Neural crest cell (in vitro differentiated cells): ENCODE data around the gene CAMSAP3. TPM values are rescaled to one million over a fixed set of nuclear protein-coding genes. Genes with fewer than 3 reads are reported as not detected.

Source experiments
- DNase-seq: peaks from one replicate; pipeline ENCODE4 v3.0.0; 2021; ENCODE audit warnings: low read depth, mixed read lengths, low spot score
- H3K27ac Mint-ChIP-seq: one replicate; pipeline ENCODE4 v1.8.0; 2021; ENCODE audit warnings: mild to moderate bottlenecking, mixed read lengths; ENCODE audit not compliant: unreplicated experiment
- H3K27me3 Mint-ChIP-seq: 2 replicates; pipeline ENCODE4 v1.8.0; 2021; ENCODE audit warnings: low read depth, mild to moderate bottlenecking, mixed read lengths
- H3K36me3 Mint-ChIP-seq: 2 replicates; pipeline ENCODE4 v1.8.0; 2021; ENCODE audit warnings: low read depth, mild to moderate bottlenecking, mixed read lengths
- H3K4me1 Mint-ChIP-seq: 2 replicates; pipeline ENCODE4 v1.8.0; 2021; ENCODE audit warnings: mixed read lengths
- H3K4me3 Mint-ChIP-seq: one replicate; pipeline ENCODE4 v1.8.0; 2021; ENCODE audit warnings: mild to moderate bottlenecking, mixed read lengths
- H3K9me3 Mint-ChIP-seq: 2 replicates; pipeline ENCODE4 v1.8.0; 2021; ENCODE audit warnings: mixed read lengths
- total RNA-seq: library from RNA; stranded (reverse); gene quantifications from 2 replicates; pipeline ENCODE4 v1.2.1, GENCODE V29; 2021
- TF ChIP-seq, protein P1 (sequence below): fragments of 200-600 bp; sonication (generic); conservative IDR thresholded peaks from 2 replicates; pipeline ENCODE4 v1.5.0; 2021; ENCODE audit warnings: antibody characterized with exemption, mild to moderate bottlenecking

The CAMSAP3 gene
- total RNA-seq, 1 donor from 2014 or later, result 13.7 TPM

DNA sequence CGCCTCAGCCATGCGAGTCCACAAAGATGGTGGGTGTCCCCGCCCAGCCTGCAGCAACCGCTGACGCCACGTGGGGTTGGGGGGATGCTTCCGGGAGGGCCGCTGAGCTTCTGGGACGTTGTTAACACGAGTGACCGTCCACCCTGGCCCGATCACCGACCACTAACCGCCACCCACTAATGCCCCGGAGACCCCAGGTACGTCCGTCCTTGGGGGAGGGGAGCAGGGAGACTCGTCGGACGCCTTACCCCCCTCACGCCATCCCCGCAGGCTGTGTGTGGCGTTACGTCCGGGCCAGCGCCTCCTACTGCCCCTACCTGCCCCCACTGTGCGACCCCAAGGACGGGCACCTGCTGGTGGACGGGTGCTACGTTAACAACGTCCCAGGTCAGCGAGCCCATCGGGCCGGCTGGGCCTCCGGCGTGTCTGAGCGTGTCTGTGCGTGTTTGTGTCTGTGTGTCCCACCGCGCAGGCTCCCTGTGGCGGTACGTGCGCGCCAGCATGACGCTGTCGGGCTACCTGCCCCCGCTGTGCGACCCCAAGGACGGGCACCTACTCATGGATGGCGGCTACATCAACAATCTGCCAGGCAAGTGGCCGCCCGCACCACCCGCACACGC, 38.9 kb upstream of the CAMSAP3 start:
- H3K9me3 Mint-ChIP-seq, result no peaks in the 10 kb centered on the region
- peaks cover 13% of the 10 kb centered on the region for H3K36me3 Mint-ChIP-seq
- TF ChIP-seq, protein P1, sequence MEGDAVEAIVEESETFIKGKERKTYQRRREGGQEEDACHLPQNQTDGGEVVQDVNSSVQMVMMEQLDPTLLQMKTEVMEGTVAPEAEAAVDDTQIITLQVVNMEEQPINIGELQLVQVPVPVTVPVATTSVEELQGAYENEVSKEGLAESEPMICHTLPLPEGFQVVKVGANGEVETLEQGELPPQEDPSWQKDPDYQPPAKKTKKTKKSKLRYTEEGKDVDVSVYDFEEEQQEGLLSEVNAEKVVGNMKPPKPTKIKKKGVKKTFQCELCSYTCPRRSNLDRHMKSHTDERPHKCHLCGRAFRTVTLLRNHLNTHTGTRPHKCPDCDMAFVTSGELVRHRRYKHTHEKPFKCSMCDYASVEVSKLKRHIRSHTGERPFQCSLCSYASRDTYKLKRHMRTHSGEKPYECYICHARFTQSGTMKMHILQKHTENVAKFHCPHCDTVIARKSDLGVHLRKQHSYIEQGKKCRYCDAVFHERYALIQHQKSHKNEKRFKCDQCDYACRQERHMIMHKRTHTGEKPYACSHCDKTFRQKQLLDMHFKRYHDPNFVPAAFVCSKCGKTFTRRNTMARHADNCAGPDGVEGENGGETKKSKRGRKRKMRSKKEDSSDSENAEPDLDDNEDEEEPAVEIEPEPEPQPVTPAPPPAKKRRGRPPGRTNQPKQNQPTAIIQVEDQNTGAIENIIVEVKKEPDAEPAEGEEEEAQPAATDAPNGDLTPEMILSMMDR, result no peak
- DNase-seq, result no peak
- H3K27me3 Mint-ChIP-seq, result no peaks in the 10 kb centered on the region
- no peaks in the 10 kb centered on the region for H3K4me1 Mint-ChIP-seq
- no peak overlapping the region for H3K4me3 Mint-ChIP-seq
- no peak overlapping the region for H3K27ac Mint-ChIP-seq

DNA sequence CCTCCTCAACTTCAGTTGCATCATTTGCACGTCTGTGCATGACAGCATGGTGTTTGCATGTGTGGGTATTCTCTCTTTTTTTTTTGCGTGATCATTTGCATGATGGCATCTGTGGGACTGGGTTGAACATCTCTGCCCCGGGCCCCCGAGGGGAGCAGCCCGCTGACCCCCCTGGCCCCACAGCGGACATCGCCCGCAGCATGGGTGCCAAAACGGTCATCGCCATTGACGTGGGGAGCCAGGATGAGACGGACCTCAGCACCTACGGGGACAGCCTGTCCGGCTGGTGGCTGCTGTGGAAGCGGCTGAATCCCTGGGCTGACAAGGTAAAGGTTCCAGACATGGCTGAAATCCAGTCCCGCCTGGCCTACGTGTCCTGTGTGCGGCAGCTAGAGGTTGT, 37.0 kb upstream of the CAMSAP3 start:
- no peak overlapping the region for H3K27ac Mint-ChIP-seq

DNA sequence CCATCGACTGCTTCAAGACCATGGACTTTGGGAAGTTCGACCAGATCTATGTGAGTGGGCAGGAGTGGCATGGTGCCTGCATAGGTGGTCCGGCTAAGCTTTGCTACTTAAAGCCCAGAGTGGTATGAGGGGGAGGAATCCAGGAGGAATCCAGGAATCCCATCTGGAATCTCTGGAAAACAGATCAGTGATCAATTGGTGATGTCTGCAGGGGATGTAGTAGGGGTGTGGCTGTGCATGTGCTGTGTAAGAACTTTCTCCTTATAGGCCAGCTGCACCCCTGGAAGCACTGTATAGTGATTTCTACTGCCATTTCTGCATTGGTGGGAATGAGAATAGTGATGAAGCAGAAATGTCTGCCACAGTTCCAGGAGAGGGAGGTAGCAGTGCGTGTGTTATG, 36.6 kb upstream of the CAMSAP3 start:
- Mint-ChIP-seq H3K36me3 (peaks cover 13% of the 10 kb centered on the region), H3K4me3 (no peak overlapping the region), H3K27ac (no peak overlapping the region), H3K9me3 (no peaks in the 10 kb centered on the region), H3K27me3 (no peaks in the 10 kb centered on the region), H3K4me1 (no peaks in the 10 kb centered on the region)
- TF ChIP-seq, protein P1, result no peak
- DNase-seq, result no peak

More for the DNA sequence above, 37.0 kb upstream of the CAMSAP3 start:
- Mint-ChIP-seq H3K4me1 (no peaks in the 10 kb centered on the region), H3K9me3 (no peaks in the 10 kb centered on the region), H3K27me3 (no peaks in the 10 kb centered on the region), H3K36me3 (peaks cover 13% of the 10 kb centered on the region), H3K4me3 (no peak overlapping the region)
- DNase-seq, result no peak
- TF ChIP-seq, protein P1, result no peak

DNA sequence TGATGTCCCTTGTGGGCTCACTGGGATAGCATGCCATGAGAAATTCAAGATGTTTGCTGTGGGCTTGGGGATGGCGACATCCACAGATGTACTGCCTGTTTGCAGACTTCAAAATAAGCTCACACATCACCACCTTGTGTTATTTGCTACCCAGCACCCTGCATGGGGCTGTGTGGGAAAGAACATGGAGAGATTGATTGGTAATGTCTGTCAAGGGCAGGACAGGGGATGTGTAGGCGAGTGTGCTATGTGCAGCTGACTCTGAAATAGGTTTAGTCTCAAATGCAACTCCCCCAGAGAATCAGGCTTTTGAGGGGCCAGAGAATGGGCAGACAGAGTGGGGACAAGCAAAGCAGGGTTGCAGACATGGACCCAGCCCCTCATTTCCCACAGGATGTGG, 35.4 kb upstream of the CAMSAP3 start:
- Mint-ChIP-seq H3K27ac (no peak overlapping the region), H3K9me3 (no peaks in the 10 kb centered on the region), H3K36me3 (peaks cover 13% of the 10 kb centered on the region), H3K27me3 (no peaks in the 10 kb centered on the region), H3K4me3 (no peak overlapping the region), H3K4me1 (no peaks in the 10 kb centered on the region)
- TF ChIP-seq, protein P1, result no peak
- DNase-seq, result no peak

DNA sequence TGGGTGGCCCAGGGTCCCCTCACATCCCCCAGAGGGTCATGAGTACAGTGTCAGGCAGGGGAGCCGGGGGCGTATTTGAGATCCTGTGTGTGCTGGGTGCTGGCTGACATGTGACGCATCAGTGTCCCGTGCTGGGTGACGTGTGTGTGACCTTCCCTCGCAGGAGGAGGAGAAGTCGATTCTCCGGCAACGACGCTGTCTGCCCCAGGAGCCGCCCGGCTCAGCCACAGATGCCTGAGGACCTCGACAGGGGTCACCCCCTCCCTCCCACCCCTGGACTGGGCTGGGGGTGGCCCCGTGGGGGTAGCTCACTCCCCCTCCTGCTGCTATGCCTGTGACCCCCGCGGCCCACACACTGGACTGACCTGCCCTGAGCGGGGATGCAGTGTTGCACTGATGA, 34.3 kb upstream of the CAMSAP3 start:
- no peak overlapping the region for H3K27ac Mint-ChIP-seq
- no peak for DNase-seq
- H3K36me3 Mint-ChIP-seq, result peaks cover 13% of the 10 kb centered on the region
- H3K27me3 Mint-ChIP-seq, result no peaks in the 10 kb centered on the region
- no peak overlapping the region for H3K4me3 Mint-ChIP-seq
- H3K4me1 Mint-ChIP-seq, result no peaks in the 10 kb centered on the region
- TF ChIP-seq, protein P1, result no peak
- no peaks in the 10 kb centered on the region for H3K9me3 Mint-ChIP-seq
